ENCODE measurements around the gene WAC. TPM values are rescaled to one million over a fixed set of nuclear protein-coding genes. Genes with fewer than 3 reads are reported as not detected.
"Not testable (repeated sequence)": the region's sequence is repeated elsewhere in the genome, so short reads cannot be mapped to it uniquely, and the experiment has no call there.

WAC gene
- total RNA-seq, 1 donor from 2014 or later = 120 TPM

- ATAC-seq = no peak
- intact Hi-C loops (cut with micrococcal nuclease) = no loop called here
These were observed 25.3 kb downstream of the WAC start for GRCh38 chr10:28558186-28558585.

DNA sequence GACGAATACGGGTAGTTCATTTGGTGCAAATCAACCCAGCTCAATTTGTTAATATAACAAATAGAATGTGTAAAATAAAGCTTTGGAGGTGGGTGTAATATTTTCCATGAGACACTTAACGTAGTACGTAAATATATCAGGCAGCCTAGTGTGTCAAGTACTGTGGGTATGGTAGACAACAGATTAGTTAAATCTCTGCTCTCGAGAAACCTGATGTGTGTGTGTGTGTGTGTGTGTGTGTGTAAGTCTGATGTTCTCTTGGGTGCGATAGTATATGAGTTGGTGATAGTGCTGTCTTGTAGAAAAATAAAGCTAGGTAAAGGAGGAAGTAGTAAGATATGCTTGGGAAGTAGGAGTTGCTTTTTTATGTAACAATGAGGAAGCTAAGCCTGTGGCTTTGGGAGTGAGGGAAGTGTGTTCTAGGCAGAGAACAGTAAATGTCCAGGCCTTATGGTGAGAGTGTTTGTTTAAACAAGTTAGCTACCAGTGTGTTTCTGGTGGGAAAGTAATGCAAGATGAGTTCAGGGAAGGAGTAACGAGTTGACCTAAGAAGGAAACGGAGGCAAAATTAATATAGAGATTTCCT is 26.1 kb downstream of the WAC start:
- ATAC-seq (peak; percentile 53), DNase-seq (no peak)
- intact Hi-C loops (cut with micrococcal nuclease) = no loop called here

More at GRCh38 chr10:28558186-28558585, 25.3 kb downstream of the WAC start:
- no peak for DNase-seq

DNA sequence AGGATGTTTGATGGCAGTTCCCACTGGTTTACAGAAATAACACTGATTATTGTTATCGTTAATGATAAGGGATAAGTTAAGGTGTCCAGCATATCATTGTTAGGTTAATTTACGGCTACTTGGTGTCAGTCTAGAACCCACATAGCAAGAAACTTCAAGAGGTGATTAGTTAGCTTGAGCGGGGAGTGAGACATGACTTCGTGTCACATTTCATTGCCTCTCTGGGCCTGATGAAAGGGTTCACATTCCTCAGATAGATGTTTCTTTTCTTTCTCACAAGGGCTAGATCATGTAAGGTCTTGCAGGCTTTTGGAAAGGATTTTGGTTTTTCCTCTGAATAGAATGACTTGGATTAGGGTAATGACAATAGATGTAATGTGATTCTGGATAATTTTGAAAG is 26.7 kb downstream of the WAC start:
- intact Hi-C loops (cut with micrococcal nuclease) = no loop called here
- DNase-seq (no peak), ATAC-seq (peak; percentile 32)

- no peak for DNase-seq
- no peak for ATAC-seq
- intact Hi-C loops (cut with micrococcal nuclease) = no loop called here
These were observed 27.7 kb downstream of the WAC start for GRCh38 chr10:28560617-28561016.

DNA sequence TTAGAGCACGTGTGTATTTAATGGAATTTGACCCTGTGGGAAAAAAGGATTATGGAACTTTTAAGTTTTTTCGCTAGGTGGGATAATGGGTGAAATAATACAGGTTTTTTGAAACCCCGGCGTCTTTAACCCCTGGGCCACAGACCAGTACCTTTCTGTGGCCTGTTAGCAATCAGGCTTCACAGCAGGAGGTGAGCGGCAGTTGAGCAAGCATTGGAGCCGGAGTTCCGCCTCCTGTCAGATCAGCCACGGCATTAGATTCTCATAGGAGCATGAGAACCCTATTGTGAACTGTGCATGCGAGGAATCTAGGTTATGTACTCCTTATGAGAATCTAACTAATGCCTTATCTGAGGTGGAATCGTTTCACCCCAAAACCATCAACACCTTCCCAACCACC is 28.6 kb downstream of the WAC start:
- DNase-seq (no peak), ATAC-seq (no peak)
- intact Hi-C loops (cut with micrococcal nuclease) = no loop called here

DNA sequence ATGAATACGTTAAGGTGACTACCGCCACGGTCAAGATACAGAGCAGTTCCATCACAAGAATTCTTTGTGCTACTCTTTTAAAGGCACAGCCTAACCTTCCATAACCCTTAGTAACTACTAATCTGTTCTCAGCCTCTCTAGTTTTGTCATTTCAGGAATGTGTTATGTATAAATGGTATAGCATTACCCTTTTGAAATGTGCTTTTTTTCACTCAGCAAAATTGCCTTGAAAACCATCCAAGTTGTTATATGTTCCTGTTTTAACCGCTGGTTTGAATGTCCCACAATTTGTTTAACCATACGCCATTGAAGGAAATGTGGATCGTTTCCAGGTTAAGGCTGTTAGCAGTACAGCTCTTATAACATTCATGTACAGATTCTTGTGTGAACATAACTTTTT is 32.0 kb downstream of the WAC start:
- DNase-seq (no peak), ATAC-seq (peak; percentile 17)
- intact Hi-C loops (cut with micrococcal nuclease) = no loop called here

- no peak for DNase-seq
- ATAC-seq = no peak
- intact Hi-C loops (cut with micrococcal nuclease) = no loop called here
These were observed 33.6 kb downstream of the WAC start for GRCh38 chr10:28566458-28567015.

GRCh38 chr10:28569506-28570159 is 36.7 kb downstream of the WAC start:
- intact Hi-C loops (cut with micrococcal nuclease) = no loop called here
- peak; percentile 11 for ATAC-seq
- DNase-seq = no peak

DNA sequence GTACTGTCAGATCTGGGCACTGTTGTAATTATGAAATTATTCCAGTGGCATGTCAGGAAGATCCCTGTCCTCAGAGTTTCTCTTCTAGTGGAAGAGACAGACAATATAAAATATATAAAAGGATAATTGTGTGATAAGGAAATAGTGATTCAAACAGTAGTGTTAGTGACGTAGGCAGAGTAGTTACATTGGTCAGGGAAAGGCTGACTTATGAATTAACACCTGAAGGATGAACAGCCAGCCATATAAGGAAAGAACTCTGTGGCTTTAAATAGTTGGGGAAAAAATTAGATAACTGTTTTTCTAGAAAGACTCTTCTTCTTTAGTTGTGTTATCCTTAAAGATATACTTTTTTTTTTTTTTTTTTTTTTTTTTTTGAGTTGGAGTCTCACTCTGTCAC is 37.7 kb downstream of the WAC start:
- ATAC-seq (no peak), DNase-seq (no peak)
- intact Hi-C loops (cut with micrococcal nuclease) = no loop called here

DNA sequence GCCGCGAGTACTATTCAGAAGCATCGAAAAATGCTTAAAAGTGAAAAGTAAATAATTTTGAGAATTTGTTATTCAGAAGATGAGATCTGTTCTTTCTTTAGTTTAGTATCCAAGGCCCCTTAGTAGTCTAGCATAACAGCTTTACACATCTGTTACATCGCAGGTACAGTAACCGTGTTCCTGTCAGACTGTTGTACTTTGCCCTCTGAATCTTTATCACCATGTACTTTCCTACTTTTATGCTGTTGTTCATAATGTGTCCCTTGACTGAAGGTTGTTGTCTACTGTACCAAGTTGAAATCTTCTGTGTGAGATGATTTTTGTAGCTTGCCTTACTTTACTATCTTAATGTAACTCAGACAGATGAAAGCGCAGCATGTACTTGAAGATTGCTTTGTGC is 38.3 kb downstream of the WAC start:
- no peak for DNase-seq
- ATAC-seq = no peak
- intact Hi-C loops (cut with micrococcal nuclease) = no loop called here

DNA sequence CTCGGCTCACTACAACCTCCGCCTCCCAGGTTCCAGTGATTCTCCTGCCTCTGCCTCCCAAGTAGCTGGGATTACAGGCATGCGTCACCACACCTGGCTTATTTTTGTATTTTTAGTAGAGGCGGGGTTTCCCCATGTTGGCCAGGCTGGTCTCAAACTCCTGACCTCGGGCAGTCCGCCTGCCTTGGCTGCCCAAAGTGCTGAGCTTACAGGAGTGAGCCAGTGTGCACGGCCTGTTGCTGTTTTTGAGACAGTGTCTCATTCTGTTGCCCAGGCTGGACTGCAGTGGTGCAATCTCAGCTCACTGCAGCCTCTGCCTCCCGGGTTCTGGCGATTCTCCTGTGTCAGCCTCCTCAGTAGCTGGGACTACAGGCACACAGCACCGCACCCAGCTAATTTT is 41.3 kb downstream of the WAC start:
- ATAC-seq; DNase-seq; intact Hi-C loops (cut with micrococcal nuclease): not testable (repeated sequence)

- no peak for ATAC-seq
- no peak for DNase-seq
- intact Hi-C loops (cut with micrococcal nuclease) = no loop called here
These were observed 42.9 kb downstream of the WAC start for GRCh38 chr10:28575852-28576251.

DNA sequence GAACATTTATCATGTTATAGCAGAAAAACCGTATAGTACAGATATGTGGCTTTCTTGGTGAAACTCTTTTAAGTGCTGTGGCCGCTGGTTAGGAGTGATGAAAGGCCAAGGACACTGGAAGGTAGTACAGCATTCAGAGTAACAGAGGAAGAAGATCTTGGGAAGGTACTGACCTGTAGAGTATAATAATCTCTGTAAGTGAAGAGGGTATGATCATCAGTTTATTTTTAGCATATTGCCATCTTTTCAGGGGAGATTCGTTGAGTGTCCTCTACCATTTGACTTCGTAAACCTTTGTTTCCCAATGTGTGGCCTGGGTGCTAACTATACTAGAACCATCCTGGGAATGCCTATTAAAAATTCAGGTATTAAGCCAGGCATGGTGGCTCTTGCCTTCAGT is 44.6 kb downstream of the WAC start:
- DNase-seq = no peak
- intact Hi-C loops (cut with micrococcal nuclease) = no loop called here
- ATAC-seq = peak; percentile 45

DNA sequence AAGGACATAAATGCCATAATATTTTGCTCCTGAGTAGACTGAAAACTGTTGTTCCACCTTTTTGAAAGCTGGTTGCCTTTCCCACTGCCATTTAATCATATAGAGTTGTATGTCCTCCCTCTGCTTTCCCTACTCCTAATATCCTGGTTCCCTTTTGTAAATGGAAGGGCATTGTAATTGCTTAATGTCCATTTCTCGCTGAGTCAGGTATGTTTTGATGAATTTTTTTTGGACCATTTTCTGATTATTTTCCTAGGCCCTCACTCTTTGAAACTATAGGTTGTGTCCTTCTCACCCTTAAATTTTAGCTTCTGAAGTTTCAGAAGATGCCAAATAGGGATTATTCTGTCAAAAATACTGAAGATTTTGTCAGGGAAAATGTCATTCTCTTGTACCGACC is 45.5 kb downstream of the WAC start:
- DNase-seq = no peak
- intact Hi-C loops (cut with micrococcal nuclease) = no loop called here
- ATAC-seq = no peak

- ATAC-seq (no peak), DNase-seq (no peak)
- intact Hi-C loops (cut with micrococcal nuclease) = no loop called here
These were observed 47.9 kb downstream of the WAC start for GRCh38 chr10:28580825-28581224.

DNA sequence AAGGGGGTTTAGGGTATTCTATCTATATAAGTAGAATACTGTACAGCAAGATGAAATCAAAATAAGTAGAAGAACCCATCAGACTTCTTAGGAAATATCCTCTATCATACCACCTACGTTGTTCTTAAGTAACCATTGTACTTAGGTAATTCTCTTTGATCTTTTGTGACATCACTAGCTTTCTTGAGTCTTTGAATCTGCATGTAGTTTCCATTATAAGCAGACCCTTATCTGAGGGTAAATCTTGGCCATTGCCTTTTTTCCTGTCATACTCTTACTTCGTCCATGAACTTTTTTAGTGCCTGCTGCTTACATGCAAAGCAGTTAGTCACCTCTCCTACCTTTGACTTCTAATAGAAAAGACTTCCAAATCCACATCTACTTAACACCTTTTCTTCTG is 49.0 kb downstream of the WAC start:
- intact Hi-C loops (cut with micrococcal nuclease) = no loop called here
- ATAC-seq = no peak
- no peak for DNase-seq

- intact Hi-C loops (cut with micrococcal nuclease) = no loop called here
- ATAC-seq (no peak), DNase-seq (no peak)
These were observed 52.2 kb downstream of the WAC start for GRCh38 chr10:28585076-28585475.

DNA sequence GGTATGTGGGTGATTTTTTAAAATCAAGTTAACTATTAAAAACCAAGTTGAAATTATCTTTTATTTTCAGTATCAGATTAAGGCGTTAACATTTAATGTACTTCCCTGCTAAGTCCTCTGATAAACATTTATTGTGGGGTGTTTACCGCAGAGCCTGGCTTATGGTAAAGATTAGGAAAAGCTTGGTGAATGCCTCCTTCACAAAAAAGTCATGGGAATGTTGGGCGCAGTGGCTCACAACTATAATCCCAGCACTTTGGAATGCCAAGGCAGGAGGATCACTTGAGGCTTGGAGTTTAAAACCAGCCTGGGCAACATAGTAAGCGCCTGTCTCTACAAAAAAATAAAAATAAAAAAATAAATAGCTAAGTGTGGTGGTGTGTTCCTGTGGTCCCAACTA is 53.3 kb downstream of the WAC start:
- intact Hi-C loops (cut with micrococcal nuclease) = no loop called here
- DNase-seq (no peak), ATAC-seq (no peak)

DNA sequence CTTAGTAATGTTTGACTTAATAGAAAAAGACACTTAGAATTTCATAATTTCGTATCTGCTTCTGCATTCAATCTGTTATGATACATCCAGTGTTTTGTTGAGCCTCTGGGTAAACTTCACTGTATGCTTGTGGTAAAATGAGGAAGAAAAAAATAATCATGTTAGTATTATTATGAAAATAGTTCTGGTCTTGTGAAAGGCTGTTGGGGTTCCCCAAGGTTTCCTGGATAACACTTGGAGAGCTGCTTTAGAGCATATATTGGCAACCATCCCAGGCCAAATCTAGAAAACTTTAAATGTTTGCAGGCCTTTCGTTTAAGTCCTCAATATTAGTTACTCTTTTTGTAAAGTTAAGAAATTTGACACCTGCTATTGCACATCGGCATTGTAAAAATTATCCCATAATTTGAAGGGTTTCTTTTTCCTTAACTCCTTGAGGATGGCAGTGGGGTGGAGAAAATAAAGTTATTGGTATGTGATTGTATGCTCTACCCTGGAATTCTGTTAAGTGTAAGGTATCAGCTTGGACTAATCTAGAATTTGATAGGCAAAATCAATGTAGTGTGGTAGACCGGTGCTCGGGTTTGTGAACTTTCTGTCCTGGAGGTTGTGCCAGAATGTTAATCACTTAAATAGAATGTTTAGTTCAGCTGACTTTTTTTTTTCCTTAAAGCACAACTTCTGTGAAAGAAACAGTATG is 54.5 kb downstream of the WAC start:
- intact Hi-C loops (cut with micrococcal nuclease) = no loop called here
- DNase-seq = no peak
- peak; percentile 44 for ATAC-seq

DNA sequence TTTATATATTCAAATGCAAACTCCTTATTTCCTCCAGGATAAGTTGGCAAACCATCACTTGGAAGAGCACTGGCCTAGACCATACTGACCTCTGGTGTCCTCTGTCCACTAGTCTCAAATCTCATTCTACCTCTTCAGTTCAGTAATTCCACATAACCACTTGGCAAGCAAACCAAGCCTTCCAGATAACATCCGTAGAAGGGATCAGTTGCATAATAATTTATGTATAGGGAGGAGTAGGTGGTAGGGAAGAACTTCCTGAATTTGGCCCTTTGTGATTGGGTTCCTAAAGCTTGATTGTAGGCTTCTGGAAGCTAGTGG is 55.0 kb downstream of the WAC start:
- ATAC-seq (peak; percentile 92), DNase-seq (no peak)
- intact Hi-C loops (cut with micrococcal nuclease) = no loop called here

- DNase-seq = no peak
- ATAC-seq = no peak
- intact Hi-C loops (cut with micrococcal nuclease) = no loop called here
These were observed 60.0 kb downstream of the WAC start for GRCh38 chr10:28592953-28593352.

Data from left ventricle myocardium superior (tissue), 1 donor.